Renal pelvis (tissue), 4 donors: ENCODE data around the gene OSM. TPM values are rescaled to one million over a fixed set of nuclear protein-coding genes. Genes with fewer than 3 reads are reported as not detected.

Experiments used
- DNase-seq: peaks from one replicate; pipeline ENCODE4 v3.0.0-alpha.2; 2013
- polyA plus RNA-seq, 3 donors: library from polyadenylated mRNA; unstranded; fragments of 120-200 nt; gene quantifications; one replicate each; pipeline ENCODE4 v1.2.1, GENCODE V29; 2013; ENCODE audit not compliant: insufficient read length in 3 of 3

Gene OSM
- polyA plus RNA-seq, 3 donors: 0.04 TPM; not detected in 2

- no peak for DNase-seq
Measured at GRCh38 chr22:30299322-30299721, 32.7 kb upstream of the OSM start.

- DNase-seq: no peak
Measured at GRCh38 chr22:30297991-30298701, 31.5 kb upstream of the OSM start.

GRCh38 chr22:30297276-30297990 lies 30.8 kb upstream of the OSM start:
- no peak for DNase-seq

GRCh38 chr22:30296833-30297232 lies 30.2 kb upstream of the OSM start:
- no peak for DNase-seq

- no peak for DNase-seq
Measured at GRCh38 chr22:30296324-30296723, 29.7 kb upstream of the OSM start.

- no peak for DNase-seq
Measured at GRCh38 chr22:30295576-30295975, 28.9 kb upstream of the OSM start.

GRCh38 chr22:30294830-30295229 lies 28.2 kb upstream of the OSM start:
- no peak for DNase-seq

- no peak for DNase-seq
Measured at GRCh38 chr22:30294066-30294465, 27.4 kb upstream of the OSM start.

GRCh38 chr22:30293026-30293425 lies 26.4 kb upstream of the OSM start:
- DNase-seq: no peak

GRCh38 chr22:30292069-30292970 lies 25.7 kb upstream of the OSM start:
- no peak for DNase-seq

GRCh38 chr22:30291058-30291892 lies 24.6 kb upstream of the OSM start:
- DNase-seq: no peak

- no peak for DNase-seq
Measured at GRCh38 chr22:30290342-30291057, 23.8 kb upstream of the OSM start.

- no peak for DNase-seq
Measured at GRCh38 chr22:30289980-30290313, 23.3 kb upstream of the OSM start.

GRCh38 chr22:30289141-30289979 lies 22.7 kb upstream of the OSM start, which contains the start of gene CASTOR1:
Gene CASTOR1, minus strand, starts transcription at chr22:30289505. Its CDS starts 8 bp downstream, at chr22:30289497.
- DNase-seq: peak; percentile 98

GRCh38 chr22:30288419-30289140 lies 21.9 kb upstream of the OSM start:
- DNase-seq: no peak

GRCh38 chr22:30287648-30288418 lies 21.2 kb upstream of the OSM start:
- DNase-seq: peak; percentile 80

- DNase-seq: no peak
Measured at GRCh38 chr22:30286813-30287647, 20.4 kb upstream of the OSM start.
